ENCODE results near the gene TRIM32.
"Not testable (repeated sequence)": the region's sequence is repeated elsewhere in the genome, so short reads cannot be mapped to it uniquely, and the experiment has no call there.

TRIM32 gene

GRCh38 chr9:116674210-116674980, 12.7 kb upstream of the TRIM32 start:
- no peak for DNase-seq

- DNase-seq = no peak
These were observed 3.6 kb upstream of the TRIM32 start for GRCh38 chr9:116683535-116683934.

- DNase-seq = no peak
These were observed 1.9 kb upstream of the TRIM32 start for GRCh38 chr9:116685166-116685565.

GRCh38 chr9:116686135-116686534, 970 bp upstream of the TRIM32 start:
- no peak for DNase-seq

GRCh38 chr9:116686693-116687073, 422 bp upstream of the TRIM32 start:
- DNase-seq = no peak

- DNase-seq = no peak
These were observed 640 bp downstream of the TRIM32 start for GRCh38 chr9:116687754-116688135.

GRCh38 chr9:116688806-116689485, 1.8 kb downstream of the TRIM32 start:
- no peak for DNase-seq

- DNase-seq = no peak
These were observed 2.5 kb downstream of the TRIM32 start for GRCh38 chr9:116689486-116690032.

GRCh38 chr9:116690805-116691204, 3.7 kb downstream of the TRIM32 start:
- DNase-seq = not testable (repeated sequence)

- no peak for DNase-seq
These were observed 4.5 kb downstream of the TRIM32 start for GRCh38 chr9:116691607-116692006.

- no peak for DNase-seq
These were observed 5.5 kb downstream of the TRIM32 start for GRCh38 chr9:116692616-116693015.

- DNase-seq = no peak
These were observed 6.2 kb downstream of the TRIM32 start for GRCh38 chr9:116693233-116693731.

- DNase-seq = no peak
These were observed 7.7 kb downstream of the TRIM32 start for GRCh38 chr9:116694785-116695291.

GRCh38 chr9:116695438-116695837, 8.3 kb downstream of the TRIM32 start:
- no peak for DNase-seq

- no peak for DNase-seq
These were observed 10.3 kb downstream of the TRIM32 start for GRCh38 chr9:116697362-116697761.

- no peak for DNase-seq
These were observed 10.8 kb downstream of the TRIM32 start for GRCh38 chr9:116697887-116698286.

GRCh38 chr9:116700279-116700678, 13.2 kb downstream of the TRIM32 start:
- DNase-seq = no peak

- DNase-seq = no peak
These were observed 14.1 kb downstream of the TRIM32 start for GRCh38 chr9:116700882-116701865.

GRCh38 chr9:116701940-116702642, 15.0 kb downstream of the TRIM32 start:
- no peak for DNase-seq

- DNase-seq = no peak
These were observed 16.5 kb downstream of the TRIM32 start for GRCh38 chr9:116703634-116704033.

- DNase-seq = no peak
These were observed 17.4 kb downstream of the TRIM32 start for GRCh38 chr9:116704470-116704869.

GRCh38 chr9:116705531-116705930, 18.4 kb downstream of the TRIM32 start:
- DNase-seq = no peak
